GM18520 (cell line): ENCODE measurements around the gene KLF2.
A peak's percentile ranks its signal among the peaks of the same experiment; 100 is the strongest.

Experiments used
- ATAC-seq: cut with Tn5 transposase; IDR thresholded peaks from one replicate; pipeline ENCODE4 v1.9.1; 2021; ENCODE audit not compliant: unreplicated experiment

The KLF2 gene

DNA sequence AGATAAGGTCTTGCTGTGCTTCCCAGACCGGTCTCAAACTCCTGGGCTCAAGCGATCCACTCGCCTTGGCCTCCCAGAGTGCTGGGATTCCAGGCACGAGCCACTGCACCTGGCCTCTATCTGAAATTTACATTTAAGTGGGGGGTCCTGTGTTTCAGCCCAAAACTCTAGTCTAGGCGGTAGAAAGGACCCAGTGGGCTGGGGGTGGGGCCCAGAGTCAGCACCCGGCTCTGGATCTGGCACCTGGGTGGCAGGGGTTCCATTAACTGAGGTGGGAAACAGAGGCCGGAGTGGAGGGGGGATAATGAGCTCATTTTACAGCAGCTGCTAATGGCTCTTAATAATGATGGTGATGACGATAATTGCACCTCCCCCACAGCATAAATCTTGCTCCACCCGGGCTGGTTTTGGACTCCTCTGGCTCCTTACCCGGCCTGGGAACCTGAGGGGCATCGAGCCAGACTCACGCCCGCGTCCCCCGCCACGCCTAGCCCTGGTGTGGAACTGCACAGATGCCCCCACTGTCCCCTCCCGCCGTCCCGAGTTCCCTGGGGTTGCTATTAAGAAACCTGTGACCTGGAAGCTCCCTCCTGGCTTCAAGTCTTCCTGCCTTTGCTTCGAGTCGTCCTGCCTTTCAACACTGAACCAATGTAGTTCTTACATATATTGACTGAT lies 17.8 kb upstream of the KLF2 start:
- no peak for ATAC-seq

DNA sequence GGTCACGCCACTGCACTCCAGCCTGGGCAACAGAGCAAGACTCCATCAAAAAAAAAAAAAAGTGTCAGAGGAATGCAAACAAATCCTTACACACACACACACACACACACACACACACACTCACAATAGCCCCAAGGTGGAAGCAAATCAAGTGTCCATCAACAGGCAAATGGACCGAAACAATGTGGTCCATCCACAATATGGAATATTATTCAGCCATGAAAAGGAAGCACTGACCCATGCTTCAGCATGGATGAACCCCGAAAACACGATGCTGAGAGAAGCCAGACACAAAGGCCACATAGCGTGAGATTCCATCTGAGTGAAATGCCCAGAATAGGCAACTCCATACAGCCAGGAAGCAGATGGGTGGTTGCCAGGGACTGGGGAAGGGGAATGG lies 16.5 kb upstream of the KLF2 start:
- no peak for ATAC-seq

DNA sequence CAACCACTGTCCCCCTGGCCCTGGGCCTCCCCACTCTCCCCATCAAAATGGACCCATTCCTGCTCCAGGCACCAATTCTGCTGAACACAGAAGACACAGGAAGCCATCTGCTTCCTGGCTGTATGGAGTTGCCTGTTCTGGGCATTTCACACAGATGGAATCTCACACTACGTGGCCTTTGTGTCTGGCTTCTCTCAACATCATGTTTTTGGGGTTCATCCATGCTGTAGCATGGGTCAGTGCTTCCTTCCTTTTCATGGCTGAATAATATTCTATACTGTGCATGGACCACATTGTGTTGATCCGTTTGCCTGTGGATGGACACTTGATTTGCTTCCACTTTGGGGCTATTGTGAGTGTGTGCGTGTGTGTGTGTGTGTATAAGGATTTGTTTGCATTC lies 15.0 kb upstream of the KLF2 start:
- no peak for ATAC-seq

DNA sequence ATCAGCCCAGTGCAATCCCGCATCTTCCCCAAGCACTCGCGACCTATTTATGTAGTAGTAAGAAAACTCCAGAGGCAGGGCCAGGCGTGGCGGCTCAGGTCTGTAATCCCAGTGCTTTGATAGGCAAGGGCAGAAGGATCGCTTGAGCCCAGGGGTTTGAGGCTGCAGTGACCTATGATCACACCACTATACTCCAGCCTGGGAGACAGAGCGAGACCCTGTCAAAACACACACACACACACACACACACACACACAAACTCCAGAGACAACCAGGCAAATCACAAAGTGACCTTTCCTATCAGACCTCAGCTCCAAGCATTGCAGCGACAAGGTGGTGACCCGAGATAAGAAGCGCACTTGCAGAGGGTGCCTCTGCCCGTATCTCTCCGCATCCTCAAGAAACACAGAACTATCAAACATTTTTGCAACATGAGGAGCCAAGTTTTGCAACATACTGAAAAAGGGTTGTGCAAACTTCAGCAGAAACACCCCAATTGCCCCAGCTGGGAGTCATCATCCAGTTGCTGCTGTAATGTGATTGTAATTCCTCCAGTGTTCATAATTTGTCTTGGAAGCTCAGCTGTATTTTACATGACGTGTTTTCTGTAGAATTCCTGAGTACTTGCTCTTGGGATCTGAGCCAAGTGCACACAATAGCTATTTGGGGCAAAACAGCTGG lies 8.7 kb upstream of the KLF2 start:
- no peak for ATAC-seq

DNA sequence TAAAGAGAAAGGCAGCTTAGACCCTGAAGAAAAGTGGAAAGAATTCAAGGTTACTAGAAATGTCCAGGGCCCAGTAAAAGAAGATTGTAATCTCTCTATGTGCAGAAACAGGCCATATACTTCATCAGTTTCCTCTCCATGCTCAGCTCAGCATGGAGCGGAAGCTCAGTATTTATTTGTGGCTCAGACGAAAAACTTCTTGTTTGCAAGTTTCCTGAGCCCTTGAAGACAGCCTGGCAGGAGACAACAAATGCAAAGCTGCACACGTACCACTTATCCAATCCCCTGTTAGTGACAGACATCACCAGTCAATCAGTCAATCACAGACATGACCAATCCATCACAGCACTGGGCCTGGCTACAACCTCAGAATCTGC lies 8.1 kb upstream of the KLF2 start:
- ATAC-seq: no peak

DNA sequence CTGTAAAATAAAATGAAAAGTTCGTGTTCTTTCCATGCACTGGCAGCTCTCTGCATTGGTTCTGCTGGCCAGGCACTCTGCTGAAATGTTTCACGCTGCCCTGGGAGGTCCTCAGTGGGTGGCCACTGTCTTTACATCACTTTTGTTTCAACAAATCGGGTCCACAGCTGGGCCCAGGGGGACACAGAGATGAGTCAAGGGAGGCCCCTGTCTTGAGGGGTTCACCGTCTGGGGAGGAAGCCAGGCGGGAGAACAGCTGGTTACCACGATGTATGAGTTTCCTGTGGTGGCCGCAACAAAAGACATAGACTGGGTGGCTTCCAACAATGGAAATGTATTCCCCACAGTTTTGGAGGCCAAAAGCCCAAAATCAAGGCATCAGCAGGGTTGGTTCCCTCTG lies 5.1 kb upstream of the KLF2 start:
- no peak for ATAC-seq

DNA sequence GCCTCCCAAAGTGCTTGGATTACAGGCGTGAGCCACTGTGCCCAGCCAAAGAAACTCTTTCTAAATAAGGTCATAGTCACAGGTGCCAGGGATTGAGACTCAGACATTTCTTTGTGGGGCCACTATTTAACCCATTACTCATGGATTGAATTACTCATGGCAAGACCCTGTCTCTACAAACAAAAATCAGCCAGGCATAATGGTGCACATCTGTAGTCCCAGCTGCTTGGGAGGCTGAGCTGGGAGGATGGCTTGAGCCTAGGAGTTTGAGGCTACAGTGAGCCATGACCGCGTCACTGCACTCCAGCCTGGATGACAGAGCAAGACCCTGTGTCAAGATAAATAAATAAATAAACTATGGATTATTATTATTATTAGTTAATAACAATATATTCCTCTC lies 3.6 kb upstream of the KLF2 start:
- no peak for ATAC-seq

DNA sequence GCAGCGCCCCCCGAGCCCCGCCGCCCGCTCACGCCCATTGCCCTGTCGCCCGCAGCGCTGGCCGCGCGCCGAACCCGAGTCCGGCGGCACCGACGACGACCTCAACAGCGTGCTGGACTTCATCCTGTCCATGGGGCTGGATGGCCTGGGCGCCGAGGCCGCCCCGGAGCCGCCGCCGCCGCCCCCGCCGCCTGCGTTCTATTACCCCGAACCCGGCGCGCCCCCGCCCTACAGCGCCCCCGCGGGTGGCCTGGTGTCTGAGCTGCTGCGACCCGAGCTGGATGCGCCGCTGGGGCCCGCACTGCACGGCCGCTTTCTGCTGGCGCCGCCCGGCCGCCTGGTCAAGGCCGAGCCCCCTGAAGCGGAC lies 518 bp downstream of the KLF2 start:
- no peak for ATAC-seq

DNA sequence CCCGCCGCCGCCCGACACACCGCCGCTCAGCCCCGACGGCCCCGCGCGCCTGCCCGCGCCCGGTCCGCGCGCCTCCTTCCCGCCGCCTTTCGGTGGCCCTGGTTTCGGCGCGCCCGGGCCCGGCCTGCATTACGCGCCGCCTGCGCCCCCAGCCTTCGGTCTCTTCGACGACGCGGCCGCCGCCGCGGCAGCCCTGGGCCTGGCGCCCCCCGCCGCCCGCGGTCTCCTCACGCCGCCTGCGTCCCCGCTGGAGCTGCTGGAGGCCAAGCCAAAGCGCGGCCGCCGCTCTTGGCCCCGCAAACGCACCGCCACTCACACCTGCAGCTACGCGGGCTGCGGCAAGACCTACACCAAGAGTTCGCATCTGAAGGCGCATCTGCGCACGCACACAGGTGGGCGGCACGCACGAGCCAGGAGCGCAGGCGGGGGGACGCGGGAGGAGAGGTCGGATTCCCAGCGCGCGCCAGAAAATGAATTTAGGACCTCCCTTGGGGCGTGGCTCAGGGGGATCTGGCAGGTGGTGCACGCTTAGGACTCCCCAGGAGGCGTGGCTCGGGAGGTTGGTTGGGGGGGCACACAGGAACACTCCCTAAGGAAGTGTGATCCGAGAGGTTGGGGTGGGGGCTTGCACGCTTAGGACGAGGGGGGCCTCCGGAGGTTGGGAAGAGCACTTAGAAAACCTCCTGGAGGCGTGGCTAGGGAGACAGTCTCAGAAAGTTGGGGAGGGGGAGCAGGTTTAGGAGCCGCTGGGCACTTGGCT lies 1.2 kb downstream of the KLF2 start:
- ATAC-seq: no peak

DNA sequence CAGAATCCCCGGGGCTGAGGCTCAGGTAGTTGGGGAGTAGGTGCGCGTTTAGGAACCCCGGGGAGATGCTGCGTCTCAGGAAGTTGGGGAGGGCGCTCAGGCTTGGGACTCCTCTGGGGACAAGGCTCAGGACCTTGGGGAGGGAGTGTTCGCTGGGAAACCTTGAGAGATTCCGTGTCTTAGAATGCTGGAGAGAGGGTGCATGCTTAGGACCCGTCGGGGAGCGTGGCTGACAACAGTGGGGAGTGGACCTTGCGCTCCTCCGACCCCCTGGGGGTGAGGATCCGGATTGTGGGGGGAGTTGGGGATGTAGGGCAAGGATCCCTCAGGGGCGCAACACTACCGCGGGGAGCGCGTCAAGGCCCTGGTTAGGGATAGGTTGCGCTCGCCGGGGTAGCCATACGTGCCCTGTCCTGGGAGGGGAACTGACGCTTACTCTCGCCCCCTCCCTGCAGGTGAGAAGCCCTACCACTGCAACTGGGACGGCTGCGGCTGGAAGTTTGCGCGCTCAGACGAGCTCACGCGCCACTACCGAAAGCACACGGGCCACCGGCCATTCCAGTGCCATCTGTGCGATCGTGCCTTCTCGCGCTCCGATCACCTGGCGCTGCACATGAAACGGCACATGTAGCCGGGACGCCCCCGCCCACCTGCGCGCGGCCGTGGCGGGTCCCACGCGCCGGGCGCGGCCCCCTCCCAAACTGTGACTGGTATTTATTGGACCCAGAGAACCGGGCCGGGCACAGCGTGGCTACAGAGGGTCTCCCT lies 2.0 kb downstream of the KLF2 start:
- ATAC-seq: no peak

DNA sequence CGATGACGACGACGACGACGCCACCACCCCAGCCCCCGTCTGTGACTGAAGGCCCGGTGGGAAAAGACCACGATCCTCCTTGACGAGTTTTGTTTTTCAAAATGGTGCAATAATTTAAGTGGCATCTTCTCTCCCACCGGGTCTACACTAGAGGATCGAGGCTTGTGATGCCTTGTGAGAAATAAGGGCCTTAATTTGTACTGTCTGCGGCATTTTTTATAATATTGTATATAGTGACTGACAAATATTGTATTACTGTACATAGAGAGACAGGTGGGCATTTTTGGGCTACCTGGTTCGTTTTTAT lies 2.5 kb downstream of the KLF2 start:
- ATAC-seq: no peak

DNA sequence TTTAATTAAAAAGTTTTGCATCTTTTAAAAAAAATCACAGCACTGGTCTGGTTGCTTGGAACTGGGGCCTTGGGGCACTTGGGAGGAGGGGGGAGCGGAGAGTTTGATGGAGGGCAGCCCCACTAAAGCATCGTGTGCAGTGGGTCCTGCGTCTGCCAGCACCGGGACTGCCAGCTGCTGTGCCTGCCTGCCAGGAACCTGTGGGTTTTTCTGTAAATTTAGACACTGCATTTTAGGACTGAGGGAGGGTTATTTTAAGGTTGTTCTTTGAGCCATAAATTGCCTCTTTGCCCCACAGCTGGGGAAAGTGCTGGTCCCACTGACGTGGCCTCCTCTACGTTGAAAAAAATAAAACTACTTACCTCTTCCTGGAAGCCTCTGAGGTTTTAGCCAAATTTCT lies 2.9 kb downstream of the KLF2 start:
- ATAC-seq: no peak

DNA sequence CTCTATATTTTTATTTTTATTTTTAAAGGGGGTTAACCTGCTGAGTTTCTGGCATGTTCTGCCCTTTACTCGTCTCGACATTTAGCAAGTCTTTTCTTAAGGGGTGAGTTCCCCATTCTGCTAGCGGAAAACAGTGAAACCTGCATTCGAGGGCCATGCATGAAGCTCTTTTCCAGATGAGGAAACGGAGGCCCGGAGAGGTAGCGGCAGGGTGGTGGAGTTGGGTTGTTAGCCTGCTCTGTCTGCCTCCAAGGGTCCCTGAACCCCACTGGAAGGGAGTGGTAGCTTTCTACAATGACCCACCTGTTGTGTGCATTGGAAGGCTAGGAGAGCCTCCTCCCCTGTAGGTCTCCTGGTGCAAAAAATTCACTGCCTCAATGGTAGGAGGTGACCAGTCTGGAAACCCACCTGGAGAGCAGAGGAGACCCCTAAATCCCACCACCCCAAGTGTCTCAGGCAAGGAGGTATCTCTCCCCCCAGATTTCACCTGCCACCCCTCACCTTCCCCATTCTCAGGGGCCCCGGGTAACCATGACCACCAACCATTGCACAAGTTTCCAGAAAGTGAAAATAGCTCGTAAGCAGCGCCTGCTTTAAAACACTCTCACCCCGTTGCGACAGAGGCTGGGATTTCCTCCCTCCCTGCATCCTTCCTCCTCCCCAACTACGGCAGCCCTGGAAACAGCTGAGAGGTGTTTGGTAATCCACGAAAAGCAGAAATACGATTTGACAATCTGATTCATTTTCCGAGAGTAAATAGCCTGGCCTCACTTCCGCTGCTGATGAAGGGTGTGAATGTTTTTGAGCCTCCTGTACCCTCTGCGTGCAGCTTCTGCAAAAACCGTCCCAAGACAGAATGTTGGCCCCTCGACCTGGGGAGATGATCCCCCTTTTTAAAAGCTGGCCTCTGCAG lies 3.5 kb downstream of the KLF2 start:
- no peak for ATAC-seq

DNA sequence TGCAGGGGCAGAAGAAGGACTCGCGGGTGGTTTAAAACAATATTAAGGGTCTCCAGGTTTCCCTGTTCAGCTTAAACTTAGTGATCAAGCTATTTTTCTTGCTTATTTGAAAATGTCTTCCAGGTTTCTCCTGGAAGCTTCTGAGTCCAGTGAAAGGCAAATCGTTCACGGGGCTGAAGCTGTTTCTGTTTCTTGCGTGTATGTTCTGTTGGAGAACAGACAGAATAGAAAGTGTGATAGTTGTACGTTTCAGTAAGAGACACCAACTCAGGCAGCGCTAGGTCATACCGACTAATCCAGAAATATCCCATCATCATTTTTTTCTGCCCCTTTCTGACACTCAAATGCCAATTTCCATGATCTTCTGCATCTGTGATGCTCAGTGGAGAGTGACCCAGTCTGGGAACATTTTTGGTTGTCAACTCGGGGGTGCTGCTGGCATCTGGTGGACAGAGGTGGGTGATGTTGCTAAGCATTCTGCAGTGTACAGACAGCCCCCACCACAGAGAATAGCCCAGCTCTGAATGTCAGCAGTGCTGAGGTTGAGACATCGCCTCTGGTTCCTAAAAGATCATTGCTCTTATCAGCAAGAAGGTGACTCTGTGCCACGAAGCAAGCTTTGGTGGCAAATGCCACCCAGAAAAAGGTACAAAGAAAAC lies 4.3 kb downstream of the KLF2 start:
- ATAC-seq: no peak

DNA sequence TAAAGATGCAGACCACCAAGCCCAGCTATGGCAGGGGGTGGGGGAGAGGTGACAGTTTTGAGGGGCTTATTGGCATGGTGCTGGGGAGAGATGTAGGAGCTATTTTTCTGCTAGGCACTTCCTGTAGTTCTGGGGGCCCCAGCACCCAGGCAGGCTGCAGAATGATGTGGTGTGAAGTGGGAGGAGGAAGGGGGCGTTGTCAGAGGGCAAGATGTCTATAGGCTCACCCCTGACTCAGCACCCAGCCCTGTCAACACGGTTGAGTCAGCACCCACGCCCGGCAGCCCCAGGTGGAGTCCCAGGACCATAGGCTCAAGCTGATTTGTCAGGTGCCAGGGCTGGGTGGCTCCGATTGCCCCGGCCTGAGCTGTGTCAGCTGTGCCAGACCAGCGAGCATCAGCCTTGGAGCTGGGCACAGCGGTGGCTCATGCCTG lies 5.8 kb downstream of the KLF2 start:
- ATAC-seq: peak; percentile 46

DNA sequence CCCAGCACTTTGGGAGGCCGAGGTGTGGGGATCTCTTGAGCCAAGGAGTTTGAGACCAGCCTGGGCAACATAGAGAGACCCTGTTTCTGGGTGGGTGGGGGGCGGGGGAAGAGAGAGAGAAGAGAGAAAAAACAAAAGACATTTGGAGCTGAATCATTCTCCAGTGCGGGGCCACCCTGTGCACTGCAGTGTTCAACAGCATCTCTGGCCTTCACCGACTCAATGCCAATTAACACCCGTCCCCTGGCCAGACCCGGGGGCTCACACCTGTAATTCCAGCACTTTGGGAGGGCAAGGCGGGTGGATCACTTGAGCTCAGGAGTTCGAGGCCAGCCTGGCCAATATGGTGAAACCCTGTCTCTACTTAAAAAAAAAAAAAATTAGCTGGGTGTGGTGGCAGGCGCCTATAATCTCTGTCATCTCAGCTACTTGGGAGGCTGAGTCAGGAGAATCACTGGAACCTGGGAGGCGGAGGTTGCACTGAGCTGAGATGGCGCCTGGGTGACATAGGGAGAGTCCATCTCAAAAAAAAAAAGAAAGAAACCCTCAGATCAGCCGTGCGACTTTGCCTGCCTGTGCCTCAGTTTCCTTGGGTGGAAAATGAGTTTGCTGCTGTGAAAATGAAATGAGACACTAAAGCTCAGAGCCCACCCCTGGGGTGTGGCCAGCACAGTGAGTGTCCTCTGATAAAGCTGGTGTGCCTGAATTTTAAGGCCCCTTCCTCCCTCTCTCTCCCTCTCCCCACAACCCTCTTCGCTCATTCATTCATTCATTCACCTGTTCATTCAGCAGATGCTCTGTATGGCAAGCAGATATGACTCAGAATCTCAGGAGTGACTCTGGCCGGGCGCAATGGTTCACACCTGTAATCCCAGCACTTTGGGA lies 6.4 kb downstream of the KLF2 start:
- no peak for ATAC-seq

DNA sequence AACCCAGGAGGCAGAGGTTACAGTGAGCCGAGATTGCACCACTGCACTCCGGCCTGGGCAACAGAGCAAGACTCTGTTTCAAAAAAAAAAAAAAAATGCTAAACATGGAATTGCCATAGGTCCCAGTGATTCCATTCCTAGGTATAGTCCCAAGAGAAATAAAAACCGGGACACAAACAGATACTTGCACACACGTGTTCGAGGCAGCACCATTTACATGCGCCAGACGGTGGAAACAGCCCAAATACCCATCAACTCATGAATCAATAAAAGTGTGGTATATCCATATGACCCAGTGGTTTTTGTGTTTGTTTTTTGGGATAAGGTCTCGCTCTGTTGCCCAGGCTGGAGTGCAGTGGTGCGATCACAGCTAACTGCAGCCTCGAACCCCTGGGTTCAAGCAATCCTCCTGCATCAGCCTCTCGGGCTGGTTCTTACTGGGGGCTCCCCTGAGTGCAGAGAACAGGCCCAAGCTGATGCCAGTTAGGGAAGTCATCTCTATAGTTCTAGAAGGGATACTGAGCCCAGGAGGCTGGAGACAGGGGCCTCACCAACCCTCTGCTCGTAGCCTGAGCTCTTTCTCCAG lies 8.5 kb downstream of the KLF2 start:
- no peak for ATAC-seq

DNA sequence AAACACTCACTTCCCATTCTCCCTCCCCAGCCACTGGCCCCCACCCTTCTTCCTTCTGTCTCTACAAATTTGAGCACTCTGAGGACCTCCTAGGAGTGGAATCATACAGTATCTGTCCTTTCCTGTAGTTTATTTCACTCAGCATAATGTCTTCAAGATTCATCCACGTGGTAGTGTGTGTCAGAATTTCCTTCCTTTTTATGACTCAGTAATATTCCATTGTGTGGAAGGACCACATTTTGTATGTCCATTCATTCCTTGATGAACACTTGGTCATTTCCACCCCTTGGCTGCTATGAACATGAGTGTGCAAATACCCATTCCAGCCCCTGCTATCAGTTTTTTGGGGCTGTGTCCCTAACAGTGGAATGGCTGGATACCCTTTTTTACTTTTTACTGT lies 9.8 kb downstream of the KLF2 start:
- ATAC-seq: no peak

DNA sequence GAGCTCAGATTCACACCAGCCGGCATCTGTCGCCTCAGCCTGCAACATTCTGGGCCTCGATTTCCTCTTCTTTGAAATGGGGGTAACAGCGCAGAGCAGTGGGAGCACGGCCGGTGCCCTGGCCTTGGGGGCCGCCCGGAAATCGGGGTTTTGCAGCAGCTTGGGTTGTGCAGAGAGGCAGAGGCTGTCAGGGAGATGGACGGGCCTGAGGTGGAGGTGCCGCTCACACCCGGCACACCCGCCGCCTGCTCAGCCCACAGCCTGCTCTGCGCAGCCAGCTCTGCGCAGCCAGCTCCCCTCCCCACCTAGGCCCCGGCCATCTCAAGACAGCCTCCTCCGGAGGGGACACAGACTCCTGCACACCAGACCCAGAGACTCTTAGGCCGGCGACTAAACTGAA lies 10.6 kb downstream of the KLF2 start:
- ATAC-seq: no peak
